ENCODE measurements around the gene FPGT. TPM values are rescaled to one million over a fixed set of nuclear protein-coding genes. Genes with fewer than 3 reads are reported as not detected.

Gene FPGT
- total RNA-seq, 1 experiment from 2014 or later: 9.6 TPM

GRCh38 chr1:74180490-74180889 lies 17.6 kb upstream of the FPGT start:
- no TSS peak for BruUV-seq (replicated peaks)
- CTCF ChIA-PET: no interaction called here
- H3K9me3 Mint-ChIP-seq (ENCODE audit: unreplicated experiment): no peaks in the 10 kb centered on the region
- no peak overlapping the region for H3K4me3 Mint-ChIP-seq (ENCODE audit: unreplicated experiment)
- DNase-seq (ENCODE audit: unreplicated experiment): peak; percentile 67
- TF ChIP-seq CTCF (IDR thresholded peaks at IDR 0.05; ENCODE audit: unreplicated experiment): no peak
- peaks cover 9% of the 10 kb centered on the region for H3K4me1 Mint-ChIP-seq (ENCODE audit: insufficient read depth, unreplicated experiment)
- intact Hi-C loops (cut with micrococcal nuclease): no loop called here
- no peaks in the 10 kb centered on the region for H3K27me3 Mint-ChIP-seq (ENCODE audit: insufficient read depth, unreplicated experiment)
- H3K36me3 Mint-ChIP-seq (ENCODE audit: insufficient read depth, unreplicated experiment): no peaks in the 10 kb centered on the region
- H3K27ac Mint-ChIP-seq (ENCODE audit: low read depth, unreplicated experiment): peak overlapping the region; percentile 57
- POLR2A ChIA-PET: no interaction called here

DNA sequence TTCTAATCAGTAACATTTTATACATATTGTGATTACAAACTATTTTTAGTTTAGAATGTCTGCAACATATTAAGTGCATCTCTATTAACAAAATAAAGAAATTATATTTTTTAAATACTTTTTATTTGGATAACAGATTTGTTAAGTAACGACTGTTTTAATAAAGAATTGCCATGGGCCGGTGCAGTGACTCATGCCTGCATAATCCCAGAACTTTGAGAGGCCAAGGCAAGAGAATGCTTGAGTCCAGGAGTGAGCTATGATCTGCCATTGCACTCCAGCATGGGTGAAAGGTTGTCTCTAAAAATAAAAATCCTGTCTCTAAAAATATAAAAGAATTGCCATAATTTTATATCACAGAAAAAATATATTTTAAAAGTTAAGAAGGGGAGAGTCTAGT lies 4.1 kb upstream of the FPGT start:
- BruUV-seq (replicated peaks): no TSS peak
- no peak overlapping the region for H3K4me3 Mint-ChIP-seq (ENCODE audit: unreplicated experiment)
- ChIA-PET POLR2A (interaction anchor here (0.6 kb wide), 2 partner anchors 8 to 33 kb away, joined by 3 read pairs; no protein-coding TSS in a partner anchor), CTCF (interaction anchor here (0.6 kb wide), 1 partner anchor 80 kb away, joined by 3 read pairs; no protein-coding TSS in a partner anchor)
- peaks cover 4% of the 10 kb centered on the region for H3K4me1 Mint-ChIP-seq (ENCODE audit: insufficient read depth, unreplicated experiment)
- H3K27me3 Mint-ChIP-seq (ENCODE audit: insufficient read depth, unreplicated experiment): no peaks in the 10 kb centered on the region
- H3K36me3 Mint-ChIP-seq (ENCODE audit: insufficient read depth, unreplicated experiment): no peaks in the 10 kb centered on the region
- intact Hi-C loops (cut with micrococcal nuclease): no loop called here
- no peak overlapping the region for H3K27ac Mint-ChIP-seq (ENCODE audit: low read depth, unreplicated experiment)
- no peaks in the 10 kb centered on the region for H3K9me3 Mint-ChIP-seq (ENCODE audit: unreplicated experiment)
- peak; percentile 40 for DNase-seq (ENCODE audit: unreplicated experiment)
- no peak for TF ChIP-seq CTCF (IDR thresholded peaks at IDR 0.05; ENCODE audit: unreplicated experiment)

GRCh38 chr1:74195339-74195738 lies 2.7 kb upstream of the FPGT start:
- intact Hi-C loops (cut with micrococcal nuclease): no loop called here
- no peak overlapping the region for H3K27ac Mint-ChIP-seq (ENCODE audit: low read depth, unreplicated experiment)
- H3K4me1 Mint-ChIP-seq (ENCODE audit: insufficient read depth, unreplicated experiment): peaks cover 4% of the 10 kb centered on the region
- H3K4me3 Mint-ChIP-seq (ENCODE audit: unreplicated experiment): no peak overlapping the region
- ChIA-PET CTCF (interaction anchor here (0.6 kb wide), 1 partner anchor 337 kb away, joined by 3 read pairs; no protein-coding TSS in a partner anchor), POLR2A (no interaction called here)
- BruUV-seq (replicated peaks): no TSS peak
- DNase-seq (ENCODE audit: unreplicated experiment): no peak
- no peak for TF ChIP-seq CTCF (IDR thresholded peaks at IDR 0.05; ENCODE audit: unreplicated experiment)
- H3K27me3 Mint-ChIP-seq (ENCODE audit: insufficient read depth, unreplicated experiment): no peaks in the 10 kb centered on the region
- H3K9me3 Mint-ChIP-seq (ENCODE audit: unreplicated experiment): no peaks in the 10 kb centered on the region
- H3K36me3 Mint-ChIP-seq (ENCODE audit: insufficient read depth, unreplicated experiment): peaks cover under 1% of the 10 kb centered on the region

GRCh38 chr1:74197255-74197654 lies 787 bp upstream of the FPGT start:
- no TSS peak for BruUV-seq (replicated peaks)

More at GRCh38 chr1:74197255-74197654, 787 bp upstream of the FPGT start:
- no peaks in the 10 kb centered on the region for H3K27me3 Mint-ChIP-seq (ENCODE audit: insufficient read depth, unreplicated experiment)
- POLR2A ChIA-PET: no interaction called here
- no peak for TF ChIP-seq CTCF (IDR thresholded peaks at IDR 0.05; ENCODE audit: unreplicated experiment)
- H3K4me3 Mint-ChIP-seq (ENCODE audit: unreplicated experiment): peak overlapping the region; percentile 93
- intact Hi-C loops (cut with micrococcal nuclease): no loop called here
- peaks cover 20% of the 10 kb centered on the region for H3K36me3 Mint-ChIP-seq (ENCODE audit: insufficient read depth, unreplicated experiment)
- peak overlapping the region; percentile 97 for H3K27ac Mint-ChIP-seq (ENCODE audit: low read depth, unreplicated experiment)
- no peak for DNase-seq (ENCODE audit: unreplicated experiment)
- peaks cover 4% of the 10 kb centered on the region for H3K4me1 Mint-ChIP-seq (ENCODE audit: insufficient read depth, unreplicated experiment)
- CTCF ChIA-PET: no interaction called here
- H3K9me3 Mint-ChIP-seq (ENCODE audit: unreplicated experiment): no peaks in the 10 kb centered on the region

Data from MCF 10A (cell line).